ENCODE measurements around the gene CYB561D1. TPM values are rescaled to one million over a fixed set of nuclear protein-coding genes. Genes with fewer than 3 reads are reported as not detected.

The CYB561D1 gene
- total RNA-seq, 3 donors from 2014 or later, result 6.6 to 9.1 (median 8.2) TPM

DNA sequence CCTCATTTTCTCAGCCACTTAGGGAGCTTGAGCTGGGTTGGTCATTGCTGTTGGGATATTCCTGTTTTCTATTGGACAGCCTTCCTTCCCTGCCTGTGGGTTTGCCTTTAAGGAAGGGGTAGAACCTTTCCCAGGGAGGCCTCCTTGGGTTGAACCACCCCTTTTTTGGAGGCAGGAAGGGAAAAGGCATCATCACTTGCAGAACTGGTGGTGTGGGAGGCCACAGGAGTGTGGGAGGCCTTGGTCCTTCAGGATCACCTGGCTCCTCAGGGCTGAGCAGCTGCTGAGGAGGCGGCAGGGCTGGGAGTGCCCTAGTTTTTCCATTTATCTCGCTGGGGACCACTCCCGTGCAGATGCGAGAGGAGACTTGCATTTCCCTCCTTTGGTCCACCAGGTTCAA is 667 bp upstream of the CYB561D1 start:
- DNase-seq (ENCODE audit: low spot score in 2 of 2), result no peak
- Histone ChIP-seq H3K4me1 (no peaks in the 10 kb centered on the region), H3K27me3 (no peaks in the 10 kb centered on the region), H3K27ac (peak overlapping the region; percentile 60 to 74), H3K4me3 (peak overlapping the region in 1 of 3 donors; percentile 87), H3K9me3 (no peaks in the 10 kb centered on the region), H3K36me3 (peaks cover 5% of the 10 kb centered on the region)
- TF ChIP-seq POLR2AphosphoS5 (IDR thresholded peaks at IDR 0.05), result no peak
- TF ChIP-seq POLR2A (IDR thresholded peaks at IDR 0.05), result no peak
- TF ChIP-seq, protein P1, sequence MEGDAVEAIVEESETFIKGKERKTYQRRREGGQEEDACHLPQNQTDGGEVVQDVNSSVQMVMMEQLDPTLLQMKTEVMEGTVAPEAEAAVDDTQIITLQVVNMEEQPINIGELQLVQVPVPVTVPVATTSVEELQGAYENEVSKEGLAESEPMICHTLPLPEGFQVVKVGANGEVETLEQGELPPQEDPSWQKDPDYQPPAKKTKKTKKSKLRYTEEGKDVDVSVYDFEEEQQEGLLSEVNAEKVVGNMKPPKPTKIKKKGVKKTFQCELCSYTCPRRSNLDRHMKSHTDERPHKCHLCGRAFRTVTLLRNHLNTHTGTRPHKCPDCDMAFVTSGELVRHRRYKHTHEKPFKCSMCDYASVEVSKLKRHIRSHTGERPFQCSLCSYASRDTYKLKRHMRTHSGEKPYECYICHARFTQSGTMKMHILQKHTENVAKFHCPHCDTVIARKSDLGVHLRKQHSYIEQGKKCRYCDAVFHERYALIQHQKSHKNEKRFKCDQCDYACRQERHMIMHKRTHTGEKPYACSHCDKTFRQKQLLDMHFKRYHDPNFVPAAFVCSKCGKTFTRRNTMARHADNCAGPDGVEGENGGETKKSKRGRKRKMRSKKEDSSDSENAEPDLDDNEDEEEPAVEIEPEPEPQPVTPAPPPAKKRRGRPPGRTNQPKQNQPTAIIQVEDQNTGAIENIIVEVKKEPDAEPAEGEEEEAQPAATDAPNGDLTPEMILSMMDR (IDR thresholded peaks at IDR 0.05), result no peak
- intact Hi-C loops (cut with DNase I; ENCODE audit: low total_unique reads), result loop anchor here (5.0 kb wide), 1 partner anchor 39 kb away; no protein-coding TSS in a partner anchor

DNA sequence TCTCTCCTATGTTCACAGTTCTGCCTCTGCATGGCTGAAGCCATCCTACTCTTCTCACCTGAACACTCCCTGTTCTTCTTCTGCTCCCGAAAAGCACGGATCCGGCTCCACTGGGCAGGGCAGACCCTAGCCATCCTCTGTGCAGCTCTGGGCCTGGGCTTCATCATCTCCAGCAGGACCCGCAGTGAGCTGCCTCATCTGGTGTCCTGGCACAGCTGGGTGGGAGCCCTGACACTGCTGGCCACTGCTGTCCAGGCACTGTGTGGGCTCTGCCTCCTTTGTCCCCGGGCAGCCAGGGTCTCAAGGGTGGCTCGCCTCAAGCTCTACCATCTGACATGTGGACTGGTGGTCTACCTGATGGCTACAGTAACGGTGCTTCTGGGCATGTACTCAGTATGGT is 1.8 kb downstream of the CYB561D1 start:
- no peak overlapping the region for H3K4me3 ChIP-seq
- H3K36me3 ChIP-seq, result no peaks in the 10 kb centered on the region
- H3K27ac ChIP-seq, result no peak overlapping the region
- H3K9me3 ChIP-seq, result no peaks in the 10 kb centered on the region
- intact Hi-C loops (cut with DNase I; ENCODE audit: low total_unique reads), result no loop called here
- DNase-seq (ENCODE audit: low spot score in 2 of 2), result no peak
- no peaks in the 10 kb centered on the region for H3K4me1 ChIP-seq
- TF ChIP-seq POLR2AphosphoS5 (IDR thresholded peaks at IDR 0.05) (no peak), POLR2A (IDR thresholded peaks at IDR 0.05) (no peak)
- TF ChIP-seq, protein P1 (IDR thresholded peaks at IDR 0.05), result no peak
- no peaks in the 10 kb centered on the region for H3K27me3 ChIP-seq

GRCh38 chr1:109497449-109498160 is 3.7 kb downstream of the CYB561D1 start:
- Histone ChIP-seq H3K4me3 (no peak overlapping the region), H3K9me3 (no peaks in the 10 kb centered on the region), H3K27me3 (no peaks in the 10 kb centered on the region), H3K36me3 (no peaks in the 10 kb centered on the region), H3K4me1 (no peaks in the 10 kb centered on the region), H3K27ac (no peak overlapping the region)
- TF ChIP-seq, protein P1 (IDR thresholded peaks at IDR 0.05), result no peak
- no peak for TF ChIP-seq POLR2AphosphoS5 (IDR thresholded peaks at IDR 0.05)
- no peak for TF ChIP-seq POLR2A (IDR thresholded peaks at IDR 0.05)
- intact Hi-C loops (cut with DNase I; ENCODE audit: low total_unique reads), result no loop called here
- DNase-seq (ENCODE audit: low spot score in 2 of 2), result no peak

- H3K36me3 ChIP-seq, result no peaks in the 10 kb centered on the region
- no peak for DNase-seq (ENCODE audit: low spot score in 2 of 2)
- intact Hi-C loops (cut with DNase I; ENCODE audit: low total_unique reads), result no loop called here
- H3K27me3 ChIP-seq, result no peaks in the 10 kb centered on the region
- no peaks in the 10 kb centered on the region for H3K4me1 ChIP-seq
- no peak overlapping the region for H3K27ac ChIP-seq
- TF ChIP-seq, protein P1 (IDR thresholded peaks at IDR 0.05), result peak in 2 of 3 donors; percentile 16 to 23
- TF ChIP-seq POLR2A (IDR thresholded peaks at IDR 0.05), result no peak
- H3K4me3 ChIP-seq, result no peak overlapping the region
- no peaks in the 10 kb centered on the region for H3K9me3 ChIP-seq
Observed at GRCh38 chr1:109498161-109498801, 4.4 kb downstream of the CYB561D1 start.

GRCh38 chr1:109499081-109499480 is 5.2 kb downstream of the CYB561D1 start:
- Histone ChIP-seq H3K4me1 (no peaks in the 10 kb centered on the region), H3K9me3 (no peaks in the 10 kb centered on the region), H3K36me3 (no peaks in the 10 kb centered on the region), H3K4me3 (no peak overlapping the region), H3K27ac (no peak overlapping the region), H3K27me3 (no peaks in the 10 kb centered on the region)
- TF ChIP-seq POLR2AphosphoS5 (IDR thresholded peaks at IDR 0.05) (no peak), POLR2A (IDR thresholded peaks at IDR 0.05) (no peak)
- TF ChIP-seq, protein P1 (IDR thresholded peaks at IDR 0.05), result no peak
- intact Hi-C loops (cut with DNase I; ENCODE audit: low total_unique reads), result no loop called here
- DNase-seq (ENCODE audit: low spot score in 2 of 2), result no peak

Data from breast epithelium (tissue), 4 donors.